ENCODE measurements around the gene AP2A2.

Gene AP2A2

DNA sequence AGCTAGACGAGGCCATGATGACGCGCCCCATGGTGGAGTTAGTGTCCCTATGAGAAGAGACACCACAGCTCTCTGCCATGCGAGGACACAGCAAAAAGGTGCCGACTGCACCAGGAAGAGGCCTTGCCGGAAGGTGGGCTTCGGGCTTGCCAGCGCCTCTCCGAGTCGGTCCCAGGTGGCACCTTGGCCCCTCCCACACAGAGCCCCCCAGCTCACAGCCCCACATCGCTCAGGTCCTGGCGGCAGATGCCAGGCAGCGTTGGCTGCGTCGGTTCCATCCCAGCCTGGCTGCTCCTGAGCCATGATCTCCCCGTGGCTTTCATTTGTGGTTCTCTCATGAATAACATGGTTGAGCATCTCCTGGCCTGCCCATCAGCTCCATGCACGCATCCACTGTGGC, 39.1 kb upstream of the AP2A2 start:
- no peak for DNase-seq (ENCODE audit: low read depth)
- no peak for TF ChIP-seq CTCF (IDR thresholded peaks at IDR 0.05; ENCODE audit: low read depth, low read length, missing control alignments)
- no peak overlapping the region for H3K4me3 ChIP-seq (ENCODE audit: low read depth, low read length)

DNA sequence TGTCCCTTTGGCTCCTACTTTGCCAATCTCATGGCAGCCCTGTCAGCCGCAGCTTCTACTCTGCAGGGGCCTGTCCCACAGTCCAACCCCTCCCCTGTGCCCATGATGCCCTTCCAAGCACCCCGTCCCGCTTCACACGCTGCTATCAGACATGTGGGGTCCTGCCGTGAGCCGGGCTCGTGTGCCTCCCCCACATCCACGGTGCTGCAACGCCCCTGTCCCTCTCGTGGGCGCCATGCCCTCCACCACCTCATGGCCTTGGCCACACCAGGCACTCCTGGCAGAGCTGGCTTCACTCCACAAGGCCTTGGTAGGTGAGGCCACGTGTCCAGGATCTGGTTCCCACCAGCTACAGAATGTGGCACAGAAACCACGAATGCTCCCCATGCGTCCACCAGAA, 38.1 kb upstream of the AP2A2 start:
- TF ChIP-seq CTCF (IDR thresholded peaks at IDR 0.05; ENCODE audit: low read depth, low read length, missing control alignments), result no peak
- no peak overlapping the region for H3K4me3 ChIP-seq (ENCODE audit: low read depth, low read length)
- no peak for DNase-seq (ENCODE audit: low read depth)

GRCh38 chr11:888310-889212, 37.1 kb upstream of the AP2A2 start:
- DNase-seq (ENCODE audit: low read depth), result no peak
- no peak for TF ChIP-seq CTCF (IDR thresholded peaks at IDR 0.05; ENCODE audit: low read depth, low read length, missing control alignments)
- no peak overlapping the region for H3K4me3 ChIP-seq (ENCODE audit: low read depth, low read length)

DNA sequence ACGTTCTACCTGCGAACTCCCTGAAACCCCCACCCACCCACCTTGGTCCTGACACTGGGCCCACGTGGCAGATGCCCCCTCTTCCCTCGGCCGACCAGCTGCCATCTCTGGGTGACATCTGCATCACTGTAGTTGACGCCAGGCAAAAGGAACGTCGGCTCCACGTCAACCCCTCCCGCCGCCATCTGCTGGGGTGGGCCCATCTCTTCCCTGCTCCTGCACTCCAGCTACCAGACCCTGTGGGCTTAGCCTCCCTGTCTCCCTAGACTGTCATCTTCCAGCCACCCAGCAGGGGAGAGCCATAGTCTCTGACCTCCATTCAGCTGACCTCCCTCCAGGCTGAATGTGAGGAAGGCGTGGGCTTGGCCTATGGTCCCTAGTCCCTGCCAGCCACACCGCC, 36.4 kb upstream of the AP2A2 start:
- no peak overlapping the region for H3K4me3 ChIP-seq (ENCODE audit: low read depth, low read length)
- DNase-seq (ENCODE audit: low read depth), result no peak
- no peak for TF ChIP-seq CTCF (IDR thresholded peaks at IDR 0.05; ENCODE audit: low read depth, low read length, missing control alignments)

DNA sequence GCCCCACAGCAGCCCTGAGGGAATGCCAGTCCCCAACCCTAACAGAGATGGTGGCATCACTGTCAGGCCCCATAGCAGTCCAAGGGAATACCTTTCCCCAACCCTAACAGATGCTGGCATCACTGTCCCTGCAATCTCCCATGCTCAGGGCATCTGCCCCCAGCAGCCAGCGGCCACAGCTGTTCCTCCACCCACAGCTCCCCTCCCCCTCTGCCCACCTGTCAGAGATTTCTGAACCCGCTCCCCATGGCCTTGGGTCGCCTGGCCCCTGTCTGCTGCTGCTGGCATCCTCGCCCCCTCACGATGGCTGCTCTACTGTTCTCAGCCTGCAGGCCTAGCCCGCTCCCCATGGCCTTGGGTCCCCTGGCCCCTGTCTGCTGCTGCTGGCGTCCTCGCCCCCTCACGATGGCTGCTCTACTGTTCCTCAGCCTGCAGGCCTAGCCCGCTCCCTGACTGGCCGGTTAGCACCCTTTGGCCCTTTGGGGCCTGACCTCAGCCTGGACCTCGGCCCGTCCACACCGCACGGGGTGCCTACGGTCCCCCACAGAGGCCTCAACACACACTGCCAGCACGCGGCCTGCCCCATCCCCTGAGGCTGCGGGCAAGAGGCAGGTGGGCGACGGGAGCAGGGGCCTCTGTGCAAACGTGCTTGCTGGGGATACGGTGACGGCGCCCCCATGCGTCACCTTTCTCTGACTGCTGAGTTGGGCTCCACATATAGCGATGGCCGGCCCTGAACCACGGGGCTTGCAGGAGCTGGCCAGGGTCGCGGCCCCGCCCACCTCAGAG, 35.8 kb upstream of the AP2A2 start:
- no peak for TF ChIP-seq CTCF (IDR thresholded peaks at IDR 0.05; ENCODE audit: low read depth, low read length, missing control alignments)
- DNase-seq (ENCODE audit: low read depth), result no peak
- no peak overlapping the region for H3K4me3 ChIP-seq (ENCODE audit: low read depth, low read length)

- H3K4me3 ChIP-seq (ENCODE audit: low read depth, low read length), result no peak overlapping the region
- TF ChIP-seq CTCF (IDR thresholded peaks at IDR 0.05; ENCODE audit: low read depth, low read length, missing control alignments), result no peak
- DNase-seq (ENCODE audit: low read depth), result no peak
Observed at GRCh38 chr11:890794-891540, 34.7 kb upstream of the AP2A2 start.
